Caco-2 (cell line): Measurements from ENCODE around the gene HDAC10. TPM values are rescaled to one million over a fixed set of nuclear protein-coding genes. Genes with fewer than 3 reads are reported as not detected.

Experiments used
- Bru-seq: library from RNA; stranded (reverse); fragments of 400-500 nt; gene quantifications from one replicate; lab custom pipeline; 2021; lab: Mats Ljungman, UMichigan
- BruChase-seq, 2 experiments: library from RNA; stranded (reverse); fragments of 400-500 nt; gene quantifications; one replicate each; lab custom pipeline; 2021; lab: Mats Ljungman, UMichigan
- BruUV-seq: library from RNA; stranded (reverse); fragments of 400-500 nt; replicated peaks from 2 replicates; lab custom pipeline; 2021; lab: Mats Ljungman, UMichigan
- CTCF ChIA-PET: fragments of 300-600 bp; sonication (Branson Sonifier 250); formaldehyde crosslinking; loops from one replicate; lab custom pipeline; 2022; ENCODE audit warnings: antibody characterized with exemption; lab: Charles Lee
- POLR2A ChIA-PET: fragments of 300-600 bp; sonication (Branson Sonifier 250); formaldehyde crosslinking; loops from one replicate; lab custom pipeline; 2022; ENCODE audit warnings: antibody characterized with exemption; lab: Charles Lee
- DNase-seq, 2 experiments: peaks; one replicate each; pipeline versions ENCODE4 v3.0.0 to v3.0.0-alpha.2; 2020 to 2022
- H3K27me3 ChIP-seq: replicated peaks from 2 replicates; pipeline ENCODE4 v1.6.0; 2011; ENCODE audit warnings: low read length; ENCODE audit not compliant: control insufficient read depth, insufficient read depth
- H3K36me3 ChIP-seq: 2 replicates; pipeline ENCODE4 v1.5.1; 2011; ENCODE audit warnings: low read length; ENCODE audit not compliant: control insufficient read depth, insufficient read depth
- H3K4me1 ChIP-seq: fragments of 250-450 bp; sonication (Bioruptor Pico); 2 replicates; pipeline ENCODE4 v1.5.1; 2020; ENCODE audit warnings: mild to moderate bottlenecking
- H3K4me3 ChIP-seq: 2 replicates; pipeline ENCODE4 v1.5.1; 2011; ENCODE audit warnings: low read depth, mild to moderate bottlenecking, control low read depth, low read length
- H3K9me3 ChIP-seq: fragments of 250-450 bp; sonication (Bioruptor Pico); 2 replicates; pipeline ENCODE4 v1.5.1; 2020; ENCODE audit warnings: mild to moderate bottlenecking, moderate library complexity
- H3K27ac Mint-ChIP-seq: one replicate; pipeline ENCODE4 v1.8.0; 2022; ENCODE audit warnings: mixed read lengths; ENCODE audit not compliant: unreplicated experiment
- H3K27me3 Mint-ChIP-seq: one replicate; pipeline ENCODE4 v1.8.0; 2022; ENCODE audit warnings: mixed read lengths; ENCODE audit not compliant: insufficient read depth, unreplicated experiment
- H3K36me3 Mint-ChIP-seq: one replicate; pipeline ENCODE4 v1.8.0; 2022; ENCODE audit warnings: mild to moderate bottlenecking, mixed read lengths; ENCODE audit not compliant: insufficient read depth, unreplicated experiment
- H3K4me1 Mint-ChIP-seq: one replicate; pipeline ENCODE4 v1.8.0; 2022; ENCODE audit warnings: low read depth, mixed read lengths; ENCODE audit not compliant: unreplicated experiment
- H3K4me3 Mint-ChIP-seq: one replicate; pipeline ENCODE4 v1.8.0; 2022; ENCODE audit warnings: mild to moderate bottlenecking, moderate library complexity, mixed read lengths; ENCODE audit not compliant: unreplicated experiment
- H3K9me3 Mint-ChIP-seq: one replicate; pipeline ENCODE4 v1.8.0; 2022; ENCODE audit warnings: mixed read lengths; ENCODE audit not compliant: unreplicated experiment
- intact Hi-C: fragments of 100-400 bp; cut with micrococcal nuclease; formaldehyde crosslinking; loops from one replicate; pipeline ENCODE4 v1.10.0; 2022; ENCODE audit not compliant: unreplicated experiment
- long read RNA-seq: library from polyadenylated mRNA; stranded (forward); transcript quantifications from one replicate; pipeline ENCODE4 v2.0.0, GENCODE V29; 2022
- total RNA-seq: library from RNA; stranded (reverse); gene quantifications from 2 replicates; pipeline ENCODE4 v1.2.3, GENCODE V29; 2022
- TF ChIP-seq, protein P1 (sequence below), 2 experiments: fragments of 200-600 bp in 1 of 2; IDR thresholded peaks; 1 replicate in 1 of 2; 2 replicates in 1 of 2; pipeline versions ENCODE4 v1.5.1 to v1.8.0; 2011 to 2022; ENCODE audit warnings: antibody characterized with exemption in 1 of 2, control low read depth in 1 of 2, inconsistent platforms in 1 of 2, low read depth in 1 of 2, low read length in 1 of 2, mild to moderate bottlenecking in 1 of 2, moderate library complexity in 1 of 2; ENCODE audit not compliant: insufficient read depth in 1 of 2, severe bottlenecking in 1 of 2, unreplicated experiment in 1 of 2

The HDAC10 gene, protein sequence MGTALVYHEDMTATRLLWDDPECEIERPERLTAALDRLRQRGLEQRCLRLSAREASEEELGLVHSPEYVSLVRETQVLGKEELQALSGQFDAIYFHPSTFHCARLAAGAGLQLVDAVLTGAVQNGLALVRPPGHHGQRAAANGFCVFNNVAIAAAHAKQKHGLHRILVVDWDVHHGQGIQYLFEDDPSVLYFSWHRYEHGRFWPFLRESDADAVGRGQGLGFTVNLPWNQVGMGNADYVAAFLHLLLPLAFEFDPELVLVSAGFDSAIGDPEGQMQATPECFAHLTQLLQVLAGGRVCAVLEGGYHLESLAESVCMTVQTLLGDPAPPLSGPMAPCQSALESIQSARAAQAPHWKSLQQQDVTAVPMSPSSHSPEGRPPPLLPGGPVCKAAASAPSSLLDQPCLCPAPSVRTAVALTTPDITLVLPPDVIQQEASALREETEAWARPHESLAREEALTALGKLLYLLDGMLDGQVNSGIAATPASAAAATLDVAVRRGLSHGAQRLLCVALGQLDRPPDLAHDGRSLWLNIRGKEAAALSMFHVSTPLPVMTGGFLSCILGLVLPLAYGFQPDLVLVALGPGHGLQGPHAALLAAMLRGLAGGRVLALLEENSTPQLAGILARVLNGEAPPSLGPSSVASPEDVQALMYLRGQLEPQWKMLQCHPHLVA
- total RNA-seq (61.3 and 63.5 TPM in 2 replicates), Bru-seq, nascent RNA (percentile 53 among the genes with signal in this experiment), BruChase-seq, experiment 1, labeled RNA remaining after a 2-hour chase (percentile 63 among the genes with signal in this experiment), BruChase-seq, experiment 2, labeled RNA remaining after a 6-hour chase (percentile 75 among the genes with signal in this experiment)
- long read RNA-seq, partial matches to known transcripts = 6 of 30 reads
- long read RNA-seq, other reads (novel, unspliced or antisense) = 19 of 30 reads

DNA sequence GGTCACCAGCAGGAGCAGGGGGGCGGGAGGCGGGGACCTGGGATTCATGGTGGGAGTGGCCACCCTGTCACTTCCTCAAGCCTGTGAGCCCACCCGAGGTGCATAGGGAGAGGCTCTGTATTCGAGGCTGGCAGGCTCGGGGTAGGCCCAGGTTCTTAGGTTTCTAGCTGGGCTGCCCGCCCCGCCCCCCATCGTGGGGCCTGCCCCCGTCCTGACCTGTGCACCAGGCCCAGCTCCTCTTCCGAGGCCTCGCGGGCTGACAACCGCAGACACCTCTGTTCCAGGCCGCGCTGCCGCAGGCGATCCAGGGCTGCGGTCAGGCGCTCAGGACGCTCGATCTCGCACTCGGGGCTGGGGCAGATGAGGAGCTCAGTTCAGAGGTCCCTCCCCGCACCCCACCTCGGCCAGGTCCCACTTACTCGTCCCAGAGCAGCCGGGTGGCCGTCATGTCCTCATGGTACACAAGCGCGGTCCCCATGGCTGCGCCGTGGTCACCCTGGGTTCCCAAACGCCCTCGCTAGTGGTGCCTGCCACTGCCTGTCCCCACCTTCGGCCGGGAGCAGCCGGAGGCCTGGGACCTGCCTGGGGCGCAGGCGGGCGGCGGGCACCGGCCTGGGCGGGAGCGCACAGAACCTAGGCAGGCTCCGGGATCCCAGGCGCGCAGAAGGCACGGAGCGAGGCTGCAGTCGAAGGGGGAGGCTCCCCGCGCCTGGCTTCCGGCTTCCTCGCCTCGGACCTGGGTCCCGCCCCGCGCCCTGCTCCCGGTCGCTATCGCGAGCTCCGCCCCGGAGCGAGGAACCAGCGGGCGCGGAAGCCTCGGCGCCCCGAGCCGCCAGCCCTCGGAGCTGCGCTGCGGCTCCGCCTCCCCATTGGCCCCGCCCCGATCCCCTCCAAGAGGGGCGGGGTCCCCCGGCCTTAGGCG, at the start of gene HDAC10:
Gene HDAC10, minus strand, starts transcription at position 711 of the 922 bp plus-strand sequence. Its CDS starts 233 bp downstream, at position 478.
- H3K4me1 ChIP-seq = peaks cover 22% of the 10 kb centered on the region
- peaks cover 40% of the 10 kb centered on the region for H3K36me3 Mint-ChIP-seq
- no peaks in the 10 kb centered on the region for H3K27me3 ChIP-seq
- peak; percentile 84 to 91 for DNase-seq
- no peaks in the 10 kb centered on the region for H3K9me3 Mint-ChIP-seq
- TF ChIP-seq, protein P1, sequence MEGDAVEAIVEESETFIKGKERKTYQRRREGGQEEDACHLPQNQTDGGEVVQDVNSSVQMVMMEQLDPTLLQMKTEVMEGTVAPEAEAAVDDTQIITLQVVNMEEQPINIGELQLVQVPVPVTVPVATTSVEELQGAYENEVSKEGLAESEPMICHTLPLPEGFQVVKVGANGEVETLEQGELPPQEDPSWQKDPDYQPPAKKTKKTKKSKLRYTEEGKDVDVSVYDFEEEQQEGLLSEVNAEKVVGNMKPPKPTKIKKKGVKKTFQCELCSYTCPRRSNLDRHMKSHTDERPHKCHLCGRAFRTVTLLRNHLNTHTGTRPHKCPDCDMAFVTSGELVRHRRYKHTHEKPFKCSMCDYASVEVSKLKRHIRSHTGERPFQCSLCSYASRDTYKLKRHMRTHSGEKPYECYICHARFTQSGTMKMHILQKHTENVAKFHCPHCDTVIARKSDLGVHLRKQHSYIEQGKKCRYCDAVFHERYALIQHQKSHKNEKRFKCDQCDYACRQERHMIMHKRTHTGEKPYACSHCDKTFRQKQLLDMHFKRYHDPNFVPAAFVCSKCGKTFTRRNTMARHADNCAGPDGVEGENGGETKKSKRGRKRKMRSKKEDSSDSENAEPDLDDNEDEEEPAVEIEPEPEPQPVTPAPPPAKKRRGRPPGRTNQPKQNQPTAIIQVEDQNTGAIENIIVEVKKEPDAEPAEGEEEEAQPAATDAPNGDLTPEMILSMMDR (IDR thresholded peaks at IDR 0.05; ENCODE audit: insufficient read depth in 1 of 2, low read depth in 1 of 2, low read length in 1 of 2, severe bottlenecking in 1 of 2, unreplicated experiment in 1 of 2) = no peak
- H3K27me3 Mint-ChIP-seq = no peaks in the 10 kb centered on the region
- H3K36me3 ChIP-seq = peaks cover 9% of the 10 kb centered on the region; the same call in 1 of the 2 replicates
- no peaks in the 10 kb centered on the region for H3K9me3 ChIP-seq
- no peaks in the 10 kb centered on the region for H3K4me1 Mint-ChIP-seq
- peak within 1 kb of the TSS; percentile 32 for H3K27ac Mint-ChIP-seq
- H3K4me3 Mint-ChIP-seq = peak within 1 kb of the TSS; percentile 76
- intact Hi-C loops = no loop called here
- ChIA-PET POLR2A (interaction anchor here (0.5 to 1.4 kb wide), 10 partner anchors 10 to 257 kb away, joined by 3 to 9 read pairs (median 4); partner anchors contain the start of genes DENND6B, LMF2 and MAPK12), CTCF (interaction anchor here (0.5 to 2.0 kb wide), 13 partner anchors 10 to 275 kb away, joined by 3 to 10 read pairs (median 4); partner anchors contain the start of genes ADM2 and SCO2)
- peak within 1 kb of the TSS; percentile 99 for H3K4me3 ChIP-seq
- TSS peak; percentile 23 for BruUV-seq

DNA sequence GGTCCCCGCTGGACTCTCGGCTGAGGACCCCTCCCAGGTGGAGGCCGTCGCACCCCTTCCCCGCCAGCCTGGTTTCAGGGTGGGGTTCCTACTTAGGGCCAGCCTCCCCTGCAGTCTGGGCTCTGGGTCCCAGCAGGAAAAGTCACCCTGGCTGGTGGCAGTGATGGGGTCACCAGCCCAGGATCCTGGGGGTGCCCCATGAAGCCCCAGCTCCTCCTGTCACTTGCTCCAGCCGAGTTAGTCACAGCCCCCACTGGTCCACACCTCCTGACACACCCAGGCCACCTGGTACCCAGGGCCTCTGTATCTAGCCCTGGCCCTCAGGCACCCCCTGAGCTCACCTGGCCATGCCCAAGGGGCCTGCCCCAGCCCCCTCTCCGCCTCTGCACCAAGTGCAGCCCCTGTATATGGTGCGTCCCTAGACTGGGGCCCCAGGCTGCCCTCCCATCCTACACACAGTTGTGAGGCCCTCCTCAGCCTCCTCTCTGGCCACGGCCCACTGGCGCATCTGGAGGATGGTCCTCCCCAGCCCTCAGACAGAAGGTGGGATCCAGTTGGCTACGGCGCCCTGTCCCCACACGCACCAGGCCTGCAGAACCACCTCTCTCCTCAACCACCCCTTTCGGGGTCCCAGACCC, 49.7 kb upstream of the HDAC10 start:
- POLR2A ChIA-PET = interaction anchor here (0.8 kb wide), 1 partner anchor 10 kb away, joined by 5 read pairs; no protein-coding TSS in a partner anchor
- H3K27me3 ChIP-seq = no peaks in the 10 kb centered on the region
- TF ChIP-seq, protein P1 (IDR thresholded peaks at IDR 0.05; ENCODE audit: insufficient read depth in 1 of 2, low read depth in 1 of 2, low read length in 1 of 2, severe bottlenecking in 1 of 2, unreplicated experiment in 1 of 2) = no peak
- Mint-ChIP-seq H3K27me3 (no peaks in the 10 kb centered on the region), H3K36me3 (peaks cover 6% of the 10 kb centered on the region), H3K4me1 (peaks cover 15% of the 10 kb centered on the region), H3K9me3 (no peaks in the 10 kb centered on the region), H3K27ac (no peak overlapping the region), H3K4me3 (peak overlapping the region; percentile 60)
- BruUV-seq = no TSS peak
- CTCF ChIA-PET = interaction anchor here (0.8 to 1.6 kb wide), 6 partner anchors 17 to 66 kb away, joined by 3 to 6 read pairs (median 4); partner anchors contain the start of gene DENND6B
- H3K9me3 ChIP-seq = no peaks in the 10 kb centered on the region
- peak overlapping the region; percentile 75 for H3K4me3 ChIP-seq
- DNase-seq = no peak
- intact Hi-C loops = no loop called here
- H3K4me1 ChIP-seq = peaks cover 59% of the 10 kb centered on the region
- peaks cover 2% of the 10 kb centered on the region for H3K36me3 ChIP-seq
